Fibroblast of the aortic adventitia (primary cell): ENCODE data around the gene ZDHHC18. TPM values are rescaled to one million over a fixed set of nuclear protein-coding genes. Genes with fewer than 3 reads are reported as not detected.

Source experiments
- DNase-seq: peaks from one replicate; pipeline ENCODE4 v3.0.0-alpha.2; 2010; ENCODE audit warnings: low read depth
- H3K4me3 ChIP-seq: 2 replicates; pipeline ENCODE4 v1.5.1; 2011; ENCODE audit warnings: low read depth, mild to moderate bottlenecking, control low read depth, low read length, moderate library complexity
- CTCF ChIP-seq: IDR thresholded peaks from 2 replicates; pipeline ENCODE4 v1.5.1; 2011; ENCODE audit warnings: mild to moderate bottlenecking, low read length, control low read depth, inconsistent platforms; ENCODE audit not compliant: insufficient read depth
- total RNA-seq: library from RNA; depleted of rRNA; stranded (reverse); fragments of >200 nt; gene quantifications from 2 replicates; pipeline ENCODE4 v1.2.3, GENCODE V29; 2012; ENCODE audit warnings: low replicate concordance

The ZDHHC18 gene
- total RNA-seq, 1 donor, result 10.4 TPM

GRCh38 chr1:26824731-26825130, 1.8 kb upstream of the ZDHHC18 start:
- TF ChIP-seq CTCF, result no peak
- DNase-seq, result no peak
- H3K4me3 ChIP-seq, result no peak overlapping the region

GRCh38 chr1:26827106-26827604, 667 bp downstream of the ZDHHC18 start:
- TF ChIP-seq CTCF, result no peak
- H3K4me3 ChIP-seq, result peak overlapping the region; percentile 76
- no peak for DNase-seq

GRCh38 chr1:26827663-26828062, 1.2 kb downstream of the ZDHHC18 start:
- no peak for DNase-seq
- TF ChIP-seq CTCF, result no peak

GRCh38 chr1:26828411-26828991, 2.0 kb downstream of the ZDHHC18 start:
- no peak for TF ChIP-seq CTCF
- H3K4me3 ChIP-seq, result peak overlapping the region; percentile 1
- no peak for DNase-seq

More at GRCh38 chr1:26827663-26828062, 1.2 kb downstream of the ZDHHC18 start:
- peak overlapping the region; percentile 76 for H3K4me3 ChIP-seq

- no peak for DNase-seq
- no peak overlapping the region for H3K4me3 ChIP-seq
- TF ChIP-seq CTCF, result no peak
Observed at GRCh38 chr1:26829184-26829911, 2.9 kb downstream of the ZDHHC18 start.

GRCh38 chr1:26831059-26831458, 4.6 kb downstream of the ZDHHC18 start:
- no peak for DNase-seq
- H3K4me3 ChIP-seq, result no peak overlapping the region
- no peak for TF ChIP-seq CTCF
